Hippocampal formation (tissue), 2 donors: ENCODE measurements around the gene SPATC1L.
A peak's percentile ranks its signal among the peaks of the same experiment; 100 is the strongest.
"Not testable (repeated sequence)": the region's sequence is repeated elsewhere in the genome, so short reads cannot be mapped to it uniquely, and the experiment has no call there.

Experiments
- DNase-seq, 2 donors: peaks; one replicate each; lab custom pipeline; 2025; lab: John Stamatoyannopoulos, UW

The SPATC1L gene

DNA sequence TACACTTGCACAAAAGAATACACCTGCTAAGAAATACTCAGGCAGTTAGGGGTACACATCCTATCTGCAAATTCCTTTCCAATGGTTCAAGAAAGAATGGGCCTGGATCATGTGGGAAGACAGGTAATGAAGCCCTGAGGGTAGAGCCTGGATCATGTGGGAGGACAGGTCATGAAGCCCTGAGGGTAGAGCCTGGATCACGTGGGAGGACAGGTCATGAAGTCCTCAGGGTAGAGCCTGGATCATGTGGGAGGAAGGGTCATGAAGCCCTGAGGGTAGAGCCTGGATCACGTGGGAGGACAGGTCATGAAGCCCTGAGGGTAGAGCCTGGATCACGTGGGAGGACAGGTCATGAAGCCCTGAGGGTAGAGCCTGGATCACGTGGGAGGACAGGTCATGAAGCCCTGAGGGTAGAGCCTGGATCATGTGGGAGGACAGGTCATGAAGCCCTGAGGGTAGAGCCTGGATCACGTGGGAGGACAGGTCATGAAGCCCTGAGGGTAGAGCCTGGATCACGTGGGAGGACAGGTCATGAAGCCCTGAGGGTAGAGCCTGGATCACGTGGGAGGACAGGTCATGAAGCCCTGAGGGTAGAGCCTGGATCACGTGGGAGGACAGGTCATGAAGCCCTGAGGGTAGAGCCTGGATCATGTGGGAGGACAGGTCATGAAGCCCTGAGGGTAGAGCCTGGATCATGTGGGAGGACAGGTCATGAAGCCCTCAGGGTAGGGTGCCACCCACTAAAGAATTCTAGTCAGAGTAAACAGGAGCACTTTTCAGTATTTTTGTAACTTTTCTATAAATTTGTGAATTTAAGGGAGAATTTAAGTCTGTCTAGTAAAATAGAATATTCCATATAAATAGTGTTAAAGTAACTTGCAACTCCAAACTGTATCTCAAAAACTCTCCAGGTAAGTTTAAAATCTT, 16.9 kb upstream of the SPATC1L start:
- not testable (repeated sequence) for DNase-seq

DNA sequence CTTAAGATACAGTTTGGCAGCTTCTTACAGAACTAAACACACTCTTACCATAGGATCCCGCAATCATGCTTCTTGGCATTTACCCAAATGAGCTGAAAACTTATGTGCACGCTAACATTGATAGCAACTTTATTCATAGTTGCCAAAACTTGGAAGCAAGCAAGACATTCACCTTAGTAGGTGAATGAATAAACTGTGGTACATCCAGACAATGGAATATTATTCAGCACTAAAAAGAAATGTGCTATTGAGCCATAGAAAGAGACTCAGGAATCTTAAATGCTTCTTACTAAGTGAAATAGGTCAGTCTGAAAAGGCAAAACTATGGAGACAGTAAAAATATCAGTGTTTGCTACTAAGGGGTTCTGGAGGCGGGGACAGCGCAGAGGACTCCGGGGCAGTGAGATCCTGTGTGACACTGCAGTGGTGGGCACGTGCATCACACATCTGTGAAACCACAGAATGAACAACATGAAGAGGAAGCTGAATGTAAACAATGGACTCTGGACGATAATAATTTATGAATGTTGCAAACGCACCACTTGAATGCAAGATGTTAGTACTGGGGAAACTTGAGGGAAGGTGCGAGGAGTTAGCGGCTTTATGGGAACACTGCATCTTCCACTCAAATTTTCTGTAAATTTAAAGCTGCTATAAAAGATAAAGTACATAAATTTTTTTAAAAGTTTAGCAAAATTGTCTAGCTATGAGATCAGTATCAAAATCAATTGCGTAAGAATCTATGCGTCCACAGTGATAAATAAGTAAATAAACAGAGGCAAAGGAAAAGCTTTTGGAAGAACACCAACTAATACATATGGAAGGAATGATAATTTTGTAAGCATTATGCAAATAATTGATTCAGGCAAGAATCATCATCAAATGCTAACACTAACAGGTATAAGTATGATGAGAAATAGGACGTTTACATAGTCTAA, 15.4 kb upstream of the SPATC1L start:
- no peak for DNase-seq

DNA sequence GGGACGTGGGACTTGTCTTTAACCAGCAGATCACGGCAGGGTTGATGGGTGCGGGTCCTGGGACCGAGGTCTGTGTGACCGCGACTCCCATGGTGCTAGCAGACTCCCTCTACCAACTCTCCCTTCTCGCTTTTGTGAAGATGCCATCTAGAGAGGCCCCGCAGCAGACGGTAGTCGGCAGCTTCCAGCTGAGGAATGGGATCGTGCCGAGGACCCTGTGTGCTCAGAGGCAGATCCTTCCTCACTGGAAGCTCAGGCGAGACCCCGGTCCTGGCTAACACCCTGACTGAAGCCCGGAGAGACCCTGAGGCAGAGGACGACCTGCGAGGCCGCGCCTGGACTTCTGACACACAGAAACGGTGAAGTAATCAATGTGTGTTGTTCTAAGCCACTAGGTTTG, 12.5 kb upstream of the SPATC1L start:
- DNase-seq, result no peak

DNA sequence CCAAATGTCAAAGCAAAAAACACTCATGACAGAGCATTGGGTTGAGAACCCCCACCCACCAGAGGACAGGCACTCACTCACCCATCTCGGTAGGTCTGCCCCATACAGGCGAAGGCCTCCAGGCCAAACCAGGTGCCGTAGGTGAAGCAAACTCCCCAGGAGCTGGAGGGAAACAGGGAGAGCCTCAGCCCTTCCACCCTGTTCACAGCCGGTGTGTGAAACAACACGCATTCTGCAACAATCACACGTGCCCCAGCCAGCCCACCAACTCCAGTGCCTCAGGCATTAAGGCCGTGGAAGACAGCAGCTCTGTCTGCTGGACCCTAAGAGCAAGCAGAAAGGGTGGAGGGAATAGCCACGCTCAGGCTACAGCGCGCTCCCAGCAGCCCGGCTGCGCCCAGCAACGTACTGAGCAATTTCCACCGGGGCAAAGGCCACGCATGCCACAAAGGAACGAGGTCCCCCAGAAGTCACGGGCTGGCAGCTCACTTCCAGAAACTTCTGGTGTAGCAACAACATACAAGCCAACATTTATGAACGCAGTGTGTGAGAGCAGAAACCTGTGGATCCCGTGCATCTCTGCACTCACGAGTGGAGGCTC, 11.4 kb upstream of the SPATC1L start:
- DNase-seq, result no peak

DNA sequence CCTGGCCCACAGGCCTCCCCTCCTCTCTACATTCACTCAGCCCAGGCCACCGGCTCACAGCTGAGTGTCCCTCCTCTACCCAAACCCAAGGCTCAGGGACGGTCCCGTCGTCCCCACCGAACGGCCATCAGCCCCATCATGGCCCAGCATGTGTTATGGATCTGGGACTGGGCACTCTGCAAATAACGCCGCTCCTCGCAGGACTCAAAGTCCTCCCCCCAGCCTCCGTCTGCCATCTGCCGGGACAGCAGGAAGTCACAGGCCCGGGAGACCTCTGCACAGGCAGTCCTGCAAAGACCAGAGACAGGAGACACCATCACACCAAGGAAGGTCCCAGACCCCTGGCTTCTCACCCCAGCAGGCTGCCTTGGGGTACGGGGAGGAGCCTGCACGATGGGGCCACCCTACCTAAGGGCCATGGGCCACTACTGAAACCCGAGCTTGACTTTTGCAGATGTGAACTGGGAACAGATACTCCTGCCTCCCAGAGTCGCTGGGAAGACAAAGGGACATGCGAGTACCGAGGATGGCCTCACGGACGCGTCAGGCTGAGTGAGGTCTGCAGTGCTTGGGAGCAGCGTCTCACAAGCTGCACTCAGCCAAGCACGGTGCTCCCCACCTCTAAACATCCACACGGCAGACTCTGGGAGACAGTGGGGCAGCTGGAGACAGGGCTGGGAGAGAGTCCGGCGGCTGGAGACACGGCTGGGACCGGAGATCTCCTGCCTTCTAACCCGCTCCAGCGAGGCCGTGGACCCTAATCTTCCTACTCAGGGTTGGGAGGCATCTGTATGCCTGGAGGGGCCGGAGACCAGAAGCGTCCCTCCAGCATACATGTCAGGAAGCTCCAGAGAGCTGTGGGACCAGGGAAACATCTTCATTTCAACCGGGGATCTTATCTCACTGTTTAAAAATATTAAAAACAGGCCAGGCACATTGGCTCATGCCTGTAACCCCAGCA, 10.4 kb upstream of the SPATC1L start:
- no peak for DNase-seq

DNA sequence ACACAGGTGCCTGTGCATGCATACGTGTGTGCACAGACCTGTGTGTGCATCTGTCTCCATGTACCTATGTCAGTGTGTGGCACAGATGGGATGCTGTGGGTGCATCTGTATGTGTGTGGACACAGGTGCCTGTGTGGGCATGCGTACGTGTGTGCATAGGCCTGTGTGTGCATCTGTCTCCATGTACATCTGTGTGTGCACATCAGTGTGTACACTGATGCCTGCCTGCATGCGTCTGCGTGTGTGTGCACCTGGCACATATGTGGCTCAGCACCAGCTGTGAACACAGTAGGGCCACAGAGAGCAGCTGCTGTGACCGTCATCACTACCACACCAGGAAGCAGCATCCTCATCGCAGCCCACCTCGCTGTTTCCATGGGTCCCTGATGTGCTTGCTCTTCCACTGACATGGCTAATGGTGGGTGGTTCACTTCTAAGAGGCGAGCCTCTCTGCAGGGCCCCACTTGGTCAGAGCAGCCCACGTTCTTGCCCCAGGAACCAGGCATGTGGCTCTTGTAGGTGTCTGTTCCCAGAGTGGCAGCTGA, 9.6 kb upstream of the SPATC1L start:
- DNase-seq, result no peak

DNA sequence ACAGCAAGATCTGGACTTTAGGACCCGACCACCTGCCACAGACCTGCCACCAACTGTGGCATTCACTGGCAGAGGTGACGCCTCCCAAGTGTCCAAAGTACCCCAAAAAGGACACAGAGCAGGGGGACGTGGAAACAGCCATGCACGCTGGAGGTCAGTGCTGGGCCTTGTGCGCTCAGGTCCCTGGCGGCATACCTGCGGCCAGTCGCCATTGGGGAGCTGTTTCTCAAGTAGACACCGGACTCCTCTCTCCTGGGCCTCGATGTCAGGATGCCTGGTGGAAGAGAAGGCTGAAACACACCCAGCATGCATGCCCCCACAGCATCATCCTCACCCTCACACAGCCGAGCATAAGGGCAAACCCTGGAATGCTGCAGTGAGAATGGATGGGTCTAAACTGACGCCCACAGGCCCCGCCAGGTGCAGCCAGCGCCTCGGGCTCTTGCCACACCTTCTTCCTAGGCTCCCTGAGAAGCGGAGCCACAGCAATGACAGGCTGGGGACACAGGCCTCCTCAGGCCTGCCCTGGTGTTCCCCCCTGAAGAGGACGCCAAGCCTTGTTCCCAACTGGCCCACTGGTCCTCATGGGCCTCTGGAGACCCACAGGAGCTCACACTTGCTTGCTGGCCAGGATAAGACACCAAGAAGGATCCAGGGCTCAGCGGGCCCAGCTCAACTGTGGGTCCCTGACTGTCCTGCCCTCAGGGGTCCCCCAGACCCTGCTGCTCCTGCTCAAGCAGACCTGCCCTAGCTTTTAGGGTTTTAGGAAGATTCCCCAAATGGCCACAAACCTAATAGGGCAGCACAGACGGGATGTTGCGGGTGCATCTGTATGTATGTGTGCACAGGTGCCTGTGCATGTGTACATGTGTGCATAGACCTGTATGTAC, 7.7 kb upstream of the SPATC1L start:
- DNase-seq, result no peak

DNA sequence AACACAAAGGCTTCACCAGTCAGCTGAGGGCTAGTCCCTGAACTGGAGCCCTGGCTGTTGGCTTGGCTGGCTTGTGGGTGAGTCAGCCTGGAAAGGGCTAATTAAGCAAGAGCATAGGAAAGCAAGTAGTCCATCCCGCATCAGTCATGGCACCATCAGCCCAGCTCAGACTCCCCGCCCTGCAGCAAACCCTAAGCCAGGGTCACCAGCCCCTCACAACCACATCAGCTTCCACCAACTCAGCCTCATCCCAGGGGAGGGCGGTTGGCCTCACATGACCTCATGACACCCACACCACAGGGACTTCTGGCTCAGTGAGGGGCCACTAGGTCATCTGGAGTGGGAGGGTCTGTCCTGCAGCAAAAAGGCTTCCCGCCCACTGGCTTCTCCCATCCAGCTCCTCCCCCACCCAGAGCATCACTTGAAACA, 7.0 kb upstream of the SPATC1L start:
- DNase-seq, result no peak

DNA sequence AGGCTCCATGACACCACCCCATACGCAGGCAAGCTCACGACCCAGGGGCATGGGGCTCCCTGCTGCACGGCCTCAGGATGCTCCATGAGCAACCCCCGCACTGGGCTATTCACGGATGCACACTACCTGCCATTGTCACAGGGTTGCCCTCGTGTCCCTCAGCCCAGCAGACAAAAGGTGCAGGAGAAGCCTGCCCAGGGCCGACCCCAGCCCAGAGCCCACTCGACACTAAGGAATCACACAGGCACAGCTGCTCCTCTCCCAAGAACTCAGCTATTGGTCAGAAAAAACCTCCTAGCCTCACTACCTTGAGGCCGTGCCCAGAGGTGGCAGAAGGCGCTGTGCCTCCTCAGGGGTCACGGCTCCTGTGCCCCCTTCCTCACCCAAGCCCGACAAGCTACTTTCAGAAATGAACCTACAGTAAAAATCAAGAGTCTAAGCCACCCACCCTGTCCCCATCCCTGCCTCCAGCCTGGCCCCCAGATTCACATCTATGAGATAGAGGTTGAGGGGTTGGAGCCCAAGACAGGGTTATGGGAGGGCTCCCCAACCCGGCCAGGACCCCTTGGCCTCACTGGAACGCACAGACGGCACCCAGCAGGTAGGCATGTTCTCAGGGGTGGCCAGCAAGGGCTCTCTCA, 6.4 kb upstream of the SPATC1L start:
- DNase-seq, result no peak

DNA sequence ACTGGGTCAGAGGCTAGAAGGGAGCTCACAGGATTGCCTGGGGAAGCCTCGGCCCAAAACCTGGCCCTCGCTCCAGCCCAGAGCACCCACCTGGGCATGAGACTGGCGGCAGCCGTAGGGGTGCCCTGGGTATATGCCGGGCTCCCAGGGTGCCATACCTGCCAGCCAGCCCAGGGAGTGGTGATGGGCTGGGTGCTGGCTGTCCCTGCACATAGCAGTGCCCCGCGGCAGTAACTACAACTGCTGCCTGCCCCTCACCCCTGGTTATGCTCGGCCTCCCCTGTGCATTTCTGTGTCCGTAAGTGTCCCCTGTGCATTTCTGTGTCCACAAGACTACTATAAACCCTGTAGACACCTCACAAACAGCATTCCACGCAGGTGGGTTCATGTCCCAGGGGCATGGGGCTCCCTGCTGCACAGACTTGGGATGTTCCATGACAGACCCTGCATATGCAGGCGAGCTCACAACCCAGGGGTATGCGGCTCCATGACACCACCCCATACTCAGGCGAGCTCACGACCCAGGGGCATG, 5.8 kb upstream of the SPATC1L start:
- DNase-seq, result no peak

DNA sequence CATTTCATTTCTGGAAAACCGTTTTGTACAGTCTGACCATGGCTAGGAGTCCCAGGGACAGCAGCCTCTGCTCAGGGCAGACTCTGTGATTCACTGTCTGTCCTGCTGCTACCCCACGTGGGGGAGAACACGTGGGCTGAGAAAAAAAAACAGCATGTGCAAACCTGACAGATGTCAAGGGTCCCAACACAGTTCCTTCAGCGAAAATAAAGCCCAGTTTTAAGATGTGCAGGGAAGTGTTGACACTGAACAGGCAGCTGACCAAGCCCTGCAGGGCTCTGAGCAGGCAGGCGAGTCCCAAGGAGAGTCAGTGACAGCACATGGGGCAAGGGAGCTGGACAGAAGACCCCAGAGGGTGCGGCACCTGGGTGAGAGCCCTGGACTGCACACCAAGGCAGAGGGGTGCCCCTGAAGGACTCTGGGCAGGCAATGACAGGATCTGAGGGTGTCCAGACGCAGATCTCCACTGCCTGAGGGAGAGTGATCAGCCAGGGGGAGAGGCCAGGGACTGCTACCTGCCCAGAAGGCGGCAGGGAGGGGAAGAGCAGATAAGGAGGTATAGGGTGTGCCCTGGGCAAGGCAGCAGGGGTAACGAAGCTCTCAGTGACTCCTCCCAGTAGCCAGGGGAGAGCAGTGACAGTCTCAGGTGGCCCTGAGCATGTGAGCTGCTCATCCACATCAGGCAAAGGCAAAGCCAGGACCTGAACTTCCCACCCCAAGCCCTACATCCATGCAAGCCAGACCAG, 5.1 kb upstream of the SPATC1L start:
- no peak for DNase-seq

DNA sequence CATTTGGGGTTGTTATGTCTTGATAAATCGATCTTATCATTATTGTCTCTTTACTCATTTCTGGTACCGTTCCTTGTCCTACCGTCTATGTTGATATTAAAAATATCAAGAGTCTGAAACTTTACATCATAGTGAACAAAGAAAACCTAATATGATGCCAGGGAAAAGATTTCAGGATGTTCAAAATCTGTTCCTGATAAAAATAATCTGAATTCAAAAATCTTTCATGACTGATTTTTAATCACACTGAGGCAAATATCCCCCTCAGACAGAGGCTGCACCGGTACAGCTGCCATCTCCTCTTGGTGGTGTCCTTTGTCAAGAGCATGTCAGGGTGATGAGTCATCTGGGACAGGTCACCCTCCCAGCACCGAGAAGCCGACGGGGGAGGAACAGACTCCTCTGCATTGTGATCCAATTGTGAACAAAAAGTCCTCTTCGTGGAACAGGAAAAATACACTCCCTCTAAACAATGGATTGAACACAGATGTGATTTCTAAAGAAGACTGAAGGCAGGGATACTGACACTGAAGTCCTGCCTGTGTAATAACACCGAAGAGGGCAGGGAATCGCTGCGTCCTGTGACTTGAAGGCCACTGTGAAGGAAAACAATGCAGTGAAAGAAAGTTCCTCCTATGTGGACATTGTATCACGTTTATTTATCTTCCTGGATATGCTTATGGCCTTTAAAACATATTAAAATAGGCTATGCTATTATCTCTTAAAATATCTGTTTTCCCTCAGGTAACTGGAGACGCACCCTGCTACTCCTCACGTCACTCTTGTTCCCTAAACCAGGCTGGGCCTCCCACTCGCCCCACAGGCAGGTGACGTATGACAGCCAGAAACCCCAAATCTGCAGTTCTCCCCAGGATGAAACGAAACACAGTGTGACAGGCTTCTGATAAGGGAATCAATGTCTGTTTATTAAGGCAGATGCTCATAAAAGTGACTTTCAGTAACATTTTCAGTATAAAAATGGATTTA, 4.3 kb upstream of the SPATC1L start:
- peak in 1 of 2 donors; percentile 55 for DNase-seq

DNA sequence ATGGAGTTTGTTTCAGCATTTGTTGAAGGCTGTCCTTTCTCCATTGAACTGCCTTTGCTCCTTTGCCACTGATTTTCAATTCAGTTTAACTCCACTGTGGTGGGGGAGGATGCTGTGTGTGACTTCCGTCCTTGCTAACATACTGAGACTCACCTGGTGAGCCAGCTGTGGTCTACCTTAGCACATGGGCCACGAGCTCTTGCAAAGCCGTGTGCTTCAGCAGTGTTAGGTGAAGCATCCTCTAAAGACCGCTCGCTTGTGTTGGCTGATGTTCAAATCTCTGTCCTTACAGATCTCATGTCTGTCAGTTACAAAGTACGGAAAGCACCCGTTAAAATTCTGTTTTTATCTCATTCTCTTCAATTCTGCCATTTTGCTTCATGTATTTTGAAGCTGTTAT, 3.6 kb upstream of the SPATC1L start:
- DNase-seq, result no peak

DNA sequence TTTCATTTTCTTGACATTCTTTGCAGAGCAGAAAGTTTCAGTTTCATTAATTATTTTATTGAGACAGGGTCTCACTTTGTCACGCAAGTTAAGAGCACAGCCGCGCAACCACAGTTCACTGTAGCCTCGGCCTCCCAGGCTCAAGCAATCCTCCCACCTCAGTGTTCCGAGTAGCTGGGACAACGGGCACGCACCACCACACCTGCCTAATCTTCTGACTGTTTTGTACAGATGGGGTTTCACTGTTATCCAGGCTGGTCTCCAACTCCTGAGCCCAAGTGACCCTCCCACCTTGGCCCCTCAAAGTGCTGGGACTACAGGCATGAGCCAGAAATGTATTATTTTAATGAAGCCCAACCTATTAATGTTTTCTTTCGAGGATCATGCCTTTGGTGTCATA, 3.0 kb upstream of the SPATC1L start:
- DNase-seq, result no peak

DNA sequence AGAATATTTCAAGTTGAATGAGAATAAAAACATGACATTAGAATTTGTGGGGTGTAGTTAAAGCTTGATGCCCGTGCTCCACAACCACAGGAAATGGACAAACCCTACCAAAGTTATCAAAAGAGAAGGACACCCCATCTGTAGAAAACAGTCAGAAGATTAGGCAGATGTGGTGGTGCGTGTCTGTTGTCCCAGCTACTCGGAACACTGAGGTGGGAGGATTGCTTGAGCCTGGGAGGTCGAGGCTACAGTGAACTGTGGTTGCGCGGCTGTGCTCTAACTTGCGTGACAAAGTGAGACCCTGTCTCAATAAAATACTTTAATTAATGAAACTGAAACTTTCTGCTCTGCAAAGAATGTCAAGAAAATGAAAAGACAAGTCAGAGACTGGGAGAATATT, 1.5 kb upstream of the SPATC1L start:
- no peak for DNase-seq

DNA sequence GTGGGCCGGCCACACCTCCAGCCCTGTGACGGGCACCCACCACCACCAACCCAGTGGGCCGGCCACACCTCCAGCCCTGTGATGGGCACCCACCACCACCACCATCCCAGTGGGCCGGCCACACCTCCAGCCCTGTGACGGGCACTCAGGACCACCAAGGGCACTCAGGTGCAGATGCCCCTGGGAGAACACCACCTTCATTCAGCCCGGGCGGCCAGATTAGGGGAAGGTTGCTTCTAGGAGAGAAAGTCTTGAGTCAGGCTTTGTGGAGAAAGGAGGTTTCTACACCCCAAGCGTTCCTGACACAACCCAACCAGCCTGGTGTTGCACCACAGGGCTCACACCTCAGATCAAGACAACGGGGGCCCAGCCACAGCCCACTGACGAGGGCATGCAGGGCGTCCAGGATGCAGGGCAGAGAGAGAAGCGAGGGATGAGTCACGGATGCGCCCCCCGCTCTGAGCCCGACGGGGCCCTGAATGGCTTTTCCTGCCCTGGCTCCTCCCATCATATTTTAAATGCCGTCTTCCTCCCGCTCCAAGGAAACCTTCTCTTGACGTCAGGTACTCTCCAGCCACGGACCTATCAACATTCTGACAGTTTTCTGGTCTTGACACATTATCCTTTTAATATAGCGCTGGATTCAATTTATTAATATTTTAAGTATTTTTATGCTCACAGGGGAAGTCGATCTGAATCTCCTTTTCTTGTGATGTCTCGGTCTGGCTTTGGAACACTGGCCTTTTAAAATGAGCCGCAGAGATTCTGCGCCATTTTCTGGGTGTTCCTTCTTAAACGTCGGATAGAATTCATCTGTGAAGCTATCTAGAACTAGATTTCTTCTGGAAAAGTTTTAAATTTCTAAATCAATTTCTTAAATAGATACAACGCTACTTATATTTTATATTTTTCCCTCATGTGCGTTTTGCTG, 631 bp upstream of the SPATC1L start:
- DNase-seq, result peak in 1 of 2 donors; percentile 76
